ENCODE data around the gene HHATL. TPM values are rescaled to one million over a fixed set of nuclear protein-coding genes. Genes with fewer than 3 reads are reported as not detected.

The HHATL gene
- total and polyA plus RNA-seq, 10 of the 15 experiments (the other 5 are each of a cell fraction or from before 2014, with no cell fraction given), result not detected

- SMC1A ChIA-PET (ENCODE audit: uncharacterized antibody, unreplicated experiment), result no interaction called here
- WGBS (ENCODE audit: insufficient coverage, insufficient replicate concordance, low lambda C conversion rate, missing lambda C conversion rate), result 31% methylated on average over 4 of the region's 4 CpGs
These were observed 21.8 kb downstream of the HHATL start for GRCh38 chr3:42680806-42681205.

More at GRCh38 chr3:42680806-42681205, 21.8 kb downstream of the HHATL start:
- TF ChIP-seq ZNF207 (IDR thresholded peaks at IDR 0.05; ENCODE audit: borderline replicate concordance), result no peak
- TF ChIP-seq ZZZ3 (IDR thresholded peaks at IDR 0.05; ENCODE audit: control insufficient read depth, insufficient read length, low read depth), result no peak
- no peak for TF ChIP-seq NFIC (IDR thresholded peaks at IDR 0.05; ENCODE audit: low read depth, low read length)
- no peak for TF ChIP-seq NFYA (IDR thresholded peaks at IDR 0.05; ENCODE audit: borderline replicate concordance, low read depth, low read length)
- no peak for TF ChIP-seq REST (IDR thresholded peaks at IDR 0.05; ENCODE audit: low read depth, low read length)
- no peak for TF ChIP-seq SUZ12 (IDR thresholded peaks at IDR 0.05; ENCODE audit: unreplicated experiment)
- RAD21 ChIA-PET (ENCODE audit: unreplicated experiment), result no interaction called here
- Histone ChIP-seq H3K27ac (ENCODE audit: control insufficient read depth, insufficient read depth) (no peak overlapping the region), H3K9me3 (replicated peaks; ENCODE audit: control insufficient read depth, insufficient read depth, low read length) (no peaks in the 10 kb centered on the region; the same call in 1 of the 3 replicates), H3K9ac (ENCODE audit: control insufficient read depth, insufficient read depth, low read length) (no peak overlapping the region), H3K4me2 (ENCODE audit: control insufficient read depth, insufficient read depth) (no peak overlapping the region), H2AFZ (ENCODE audit: control insufficient read depth, low read depth, low read length) (no peak overlapping the region), H3K4me3 (no peak overlapping the region), H3K27me3 (replicated peaks in 1 of 2; ENCODE audit: control insufficient read depth in 2 of 2, insufficient read depth in 2 of 2, low read length in 1 of 2) (no peaks in the 10 kb centered on the region), H3K4me1 (ENCODE audit: control insufficient read depth, insufficient read depth, low read length) (no peaks in the 10 kb centered on the region), H4K20me1 (ENCODE audit: control insufficient read depth, insufficient read depth) (no peaks in the 10 kb centered on the region), H3K79me2 (ENCODE audit: control insufficient read depth, insufficient read depth, low read length) (no peaks in the 10 kb centered on the region), H3K36me3 (ENCODE audit: control insufficient read depth in 2 of 2, insufficient read depth in 2 of 2, low read length in 1 of 2) (no peaks in the 10 kb centered on the region)
- POLR2A ChIA-PET, result no interaction called here
- ATAC-seq (no peak), FAIRE-seq (no peak), DNase-seq (ENCODE audit: low read depth, low spot score) (no peak)
- intact Hi-C loops (cut with micrococcal nuclease; ENCODE audit: unreplicated experiment) (no loop called here), in situ Hi-C loops (cut with MboI) (no loop called here)
- BruUV-seq (replicated peaks), result no TSS peak
- CTCF ChIA-PET, result interaction anchor here (1.4 kb wide), 1 partner anchor 66 kb away, joined by 3 read pairs; no protein-coding TSS in a partner anchor
